Measurements from ENCODE around the gene RASAL3. TPM values are rescaled to one million over a fixed set of nuclear protein-coding genes. Genes with fewer than 3 reads are reported as not detected.

Gene RASAL3
- total and polyA plus RNA-seq, 2 of the 8 experiments (the other 6 are each of a cell fraction or from before 2014, with no cell fraction given), result 0.19 to 0.63 TPM

DNA sequence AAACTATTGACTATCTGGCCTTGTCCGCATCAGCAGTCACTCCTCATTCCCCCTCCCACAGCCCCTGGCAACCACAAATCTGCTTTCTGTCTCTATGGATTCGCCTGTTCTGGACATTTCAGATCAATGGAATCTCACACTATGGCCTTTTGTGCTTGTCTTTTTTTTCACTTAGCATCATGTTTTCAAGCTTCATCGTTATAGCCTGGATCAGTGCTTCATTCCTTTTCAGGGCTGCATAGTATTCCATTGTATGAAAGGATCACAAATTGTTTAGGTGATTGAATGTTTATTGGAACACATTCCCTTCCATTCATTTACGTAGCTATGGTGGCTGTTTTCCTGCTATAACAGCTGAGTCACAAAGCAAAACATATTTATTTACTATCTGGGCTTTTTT, 22.7 kb upstream of the RASAL3 start:
- no peak overlapping the region for H3K4me3 ChIP-seq (ENCODE audit: extremely low read depth in 1 of 4, insufficient read depth in 2 of 4, low read depth in 3 of 4, low read length in 4 of 4)
- no peak overlapping the region for H3K14ac ChIP-seq (ENCODE audit: insufficient read length)
- H3K79me1 ChIP-seq (ENCODE audit: low read depth, low read length), result no peaks in the 10 kb centered on the region
- H3K9ac ChIP-seq (replicated peaks in 1 of 4; ENCODE audit: extremely low read depth in 1 of 4, low read depth in 3 of 4, low read length in 3 of 4), result no peak overlapping the region
- FAIRE-seq (no peak), DNase-seq (ENCODE audit: low read depth in 1 of 2, low spot score in 2 of 2) (no peak)
- no peak overlapping the region for H2BK12ac ChIP-seq (ENCODE audit: low read depth, low read length)
- no peaks in the 10 kb centered on the region for H3K79me2 ChIP-seq (ENCODE audit: control insufficient read depth in 1 of 2, insufficient read depth in 2 of 2, low read length in 2 of 2)
- H3K23ac ChIP-seq (ENCODE audit: insufficient read length), result no peak overlapping the region
- H3K56ac ChIP-seq (replicated peaks; ENCODE audit: insufficient read length, low read depth, low read length), result no peak overlapping the region
- peaks cover 28 to 48% of the 10 kb centered on the region in 2 experiments for H3K9me3 ChIP-seq (ENCODE audit: insufficient read depth in 2 of 2, low read depth in 1 of 2, low read length in 1 of 2)
- ChIA-PET CTCF (ENCODE audit: partially characterized antibody) (no interaction called here), POLR2A (ENCODE audit: partially characterized antibody) (no interaction called here)
- H4K8ac ChIP-seq (ENCODE audit: extremely low read depth, insufficient read depth, low read length), result no peak overlapping the region
- no peak overlapping the region for H2AK5ac ChIP-seq (ENCODE audit: low read depth, low read length)
- H3K36me3 ChIP-seq (ENCODE audit: control insufficient read depth in 2 of 4, insufficient read depth in 4 of 4, low read length in 3 of 4), result no peaks in the 10 kb centered on the region
- no peak overlapping the region for H2AFZ ChIP-seq (ENCODE audit: low read length)
- no peak overlapping the region for H2BK5ac ChIP-seq (ENCODE audit: low read depth, low read length)
- H3K23me2 ChIP-seq (ENCODE audit: low read depth, low read length), result no peaks in the 10 kb centered on the region; the same call in 1 of the 2 replicates
- H3K4me1 ChIP-seq (replicated peaks in 1 of 4; ENCODE audit: control insufficient read depth in 3 of 4, insufficient read depth in 4 of 4, low read length in 3 of 4), result no peaks in the 10 kb centered on the region
- no peak overlapping the region for H3K27ac ChIP-seq (ENCODE audit: low read depth, low read length)
- no peak overlapping the region for H4K91ac ChIP-seq (replicated peaks; ENCODE audit: insufficient read length, low read length)
- H2BK120ac ChIP-seq (replicated peaks; ENCODE audit: low read depth, low read length), result no peak overlapping the region
- no peaks in the 10 kb centered on the region for H3K27me3 ChIP-seq (replicated peaks in 1 of 4; ENCODE audit: control insufficient read depth in 3 of 4, extremely low read depth in 1 of 4, insufficient read depth in 3 of 4, low read length in 3 of 4)
- H3K4ac ChIP-seq (replicated peaks; ENCODE audit: insufficient read length, low read depth, low read length), result no peak overlapping the region
- 81% methylated on average over 4 of the region's 4 CpGs; no CpG with 5 or more reads in 1 of the 2 experiments for WGBS, 2 experiments (ENCODE audit: extremely low coverage in 1 of 2, insufficient coverage in 1 of 2, insufficient read length in 1 of 2, insufficient replicate concordance in 2 of 2, low coverage in 1 of 2, low lambda C conversion rate in 2 of 2, missing lambda C conversion rate in 1 of 2)
- H4K5ac ChIP-seq (ENCODE audit: insufficient read length, low read depth, low read length), result no peak overlapping the region
- H3K4me2 ChIP-seq (ENCODE audit: insufficient read depth in 1 of 2, low read depth in 2 of 2, low read length in 2 of 2), result no peak overlapping the region
- no peaks in the 10 kb centered on the region for H4K20me1 ChIP-seq (replicated peaks in 1 of 2; ENCODE audit: control insufficient read depth in 1 of 2, insufficient read depth in 2 of 2, low read length in 2 of 2)
- no peak overlapping the region for H3K18ac ChIP-seq (ENCODE audit: extremely low read depth, low read length)
- H2BK15ac ChIP-seq (ENCODE audit: low read length), result no peak overlapping the region
- no peak overlapping the region for H2BK20ac ChIP-seq (ENCODE audit: low read length)
- TF ChIP-seq CHD2 (IDR thresholded peaks at IDR 0.05; ENCODE audit: low read length), result no peak
- no peak for TF ChIP-seq TEAD4 (IDR thresholded peaks at IDR 0.05; ENCODE audit: low read depth, low read length)
- no peak for TF ChIP-seq POU5F1 (IDR thresholded peaks at IDR 0.05; ENCODE audit: low read depth, low read length)
- TF ChIP-seq CHD1 (IDR thresholded peaks at IDR 0.05; ENCODE audit: low read depth, low read length), result no peak
- no peak for TF ChIP-seq GABPA (IDR thresholded peaks at IDR 0.05; ENCODE audit: borderline replicate concordance, insufficient read depth, low read length)
- no peak for TF ChIP-seq SUZ12 (IDR thresholded peaks at IDR 0.05; ENCODE audit: low read length)
- no peak for TF ChIP-seq SP2 (IDR thresholded peaks at IDR 0.05; ENCODE audit: low read length)
- TF ChIP-seq MAFK (IDR thresholded peaks at IDR 0.05; ENCODE audit: low read depth, low read length), result no peak
- TF ChIP-seq RAD21 (IDR thresholded peaks at IDR 0.05 in 1 of 2, conservative IDR thresholded peaks at IDR 0.05 in 1 of 2; ENCODE audit: low read depth in 2 of 2, low read length in 2 of 2), result no peak
- TF ChIP-seq HDAC6 (IDR thresholded peaks at IDR 0.05; ENCODE audit: low read depth, low read length), result no peak
- TF ChIP-seq, protein P1, sequence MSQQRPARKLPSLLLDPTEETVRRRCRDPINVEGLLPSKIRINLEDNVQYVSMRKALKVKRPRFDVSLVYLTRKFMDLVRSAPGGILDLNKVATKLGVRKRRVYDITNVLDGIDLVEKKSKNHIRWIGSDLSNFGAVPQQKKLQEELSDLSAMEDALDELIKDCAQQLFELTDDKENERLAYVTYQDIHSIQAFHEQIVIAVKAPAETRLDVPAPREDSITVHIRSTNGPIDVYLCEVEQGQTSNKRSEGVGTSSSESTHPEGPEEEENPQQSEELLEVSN (IDR thresholded peaks at IDR 0.05), result no peak
- no peak for TF ChIP-seq SRF (IDR thresholded peaks at IDR 0.05; ENCODE audit: low read depth, low read length)
- no peak for TF ChIP-seq BRCA1 (IDR thresholded peaks at IDR 0.05; ENCODE audit: low read depth, low read length)
- TF ChIP-seq, protein P2, sequence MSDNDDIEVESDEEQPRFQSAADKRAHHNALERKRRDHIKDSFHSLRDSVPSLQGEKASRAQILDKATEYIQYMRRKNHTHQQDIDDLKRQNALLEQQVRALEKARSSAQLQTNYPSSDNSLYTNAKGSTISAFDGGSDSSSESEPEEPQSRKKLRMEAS (IDR thresholded peaks at IDR 0.05), result no peak
- TF ChIP-seq FOSL1 (IDR thresholded peaks at IDR 0.05; ENCODE audit: insufficient read depth, low read depth, low read length), result no peak

Measured in H1 (cell line).